GM12878 (cell line): Measurements from ENCODE around the gene DNAAF1. TPM values are rescaled to one million over a fixed set of nuclear protein-coding genes. Genes with fewer than 3 reads are reported as not detected.

ENCODE experiments used
- ATAC-seq: fragments of 200-7000 bp; cut with Tn5 transposase; 3 replicates; pipeline ENCODE4 v1.9.1; 2020; ENCODE audit warnings: mild to moderate bottlenecking, moderate library complexity
- BruUV-seq: library from RNA; stranded (reverse); fragments of 400-500 nt; replicated peaks from 2 replicates; lab custom pipeline; 2021; lab: Mats Ljungman, UMichigan
- CTCF ChIA-PET: fragments of 300-600 bp; sonication (Branson Sonifier 250); formaldehyde crosslinking; extraction: SDS; loops from one replicate; lab custom pipeline; 2021; ENCODE audit warnings: inconsistent platforms; lab: Yijun Ruan, JAX
- POLR2A ChIA-PET: fragments of 350-600 bp; formaldehyde crosslinking; extraction: SDS; loops from one replicate; lab custom pipeline; 2021; ENCODE audit warnings: inconsistent platforms; lab: Charles Lee
- RAD21 ChIA-PET: fragments of 300-600 bp; sonication (Branson Sonifier 250); formaldehyde crosslinking; loops from one replicate; lab custom pipeline; 2023; ENCODE audit warnings: antibody characterized with exemption; ENCODE audit not compliant: unreplicated experiment; lab: Charles Lee
- SMC1A ChIA-PET: fragments of 300-600 bp; sonication (Branson Sonifier 250); formaldehyde crosslinking; loops from one replicate; lab custom pipeline; 2023; ENCODE audit not compliant: unreplicated experiment, uncharacterized antibody; lab: Charles Lee
- DNase-seq: peaks from one replicate; pipeline ENCODE4 v3.0.0-alpha.2; 2011; ENCODE audit warnings: low read depth, low spot score
- FAIRE-seq: peaks from 3 replicates; lab custom pipeline; 2011; peaks lifted over from hg19 to GRCh38; lab: Jason Lieb, UNC
- H2AFZ ChIP-seq: 2 replicates; pipeline ENCODE4 v1.6.0; 2011; ENCODE audit warnings: low read depth, low read length, control low read depth; ENCODE audit not compliant: control insufficient read depth
- H3K27ac ChIP-seq: 2 replicates; pipeline ENCODE4 v1.5.1; 2011; ENCODE audit warnings: control low read depth; ENCODE audit not compliant: control insufficient read depth, insufficient read depth
- H3K27me3 ChIP-seq, 2 experiments: replicated peaks in 1 of 2; 2 replicates each; pipeline versions ENCODE4 v1.6.0 to v1.6.1; 2011; ENCODE audit warnings: low read length in 1 of 2; ENCODE audit not compliant: control insufficient read depth in 2 of 2, insufficient read depth in 2 of 2
- H3K36me3 ChIP-seq, 2 experiments: 2 replicates each; pipeline ENCODE4 v1.5.1; 2011; ENCODE audit warnings: low read length in 1 of 2; ENCODE audit not compliant: control insufficient read depth in 2 of 2, insufficient read depth in 2 of 2
- H3K4me1 ChIP-seq: 2 replicates; pipeline ENCODE4 v1.6.1; 2011; ENCODE audit warnings: mild to moderate bottlenecking, low read length, moderate library complexity, mixed read lengths; ENCODE audit not compliant: control insufficient read depth, insufficient read depth
- H3K4me2 ChIP-seq: 2 replicates; pipeline ENCODE4 v1.6.0; 2011; ENCODE audit warnings: control low read depth; ENCODE audit not compliant: control insufficient read depth, insufficient read depth
- H3K4me3 ChIP-seq: fragments of 200-600 bp; sonication (generic); 2 replicates; pipeline ENCODE4 v1.5.1; 2016
- H3K79me2 ChIP-seq: 2 replicates; pipeline ENCODE4 v1.6.0; 2011; ENCODE audit warnings: low read length; ENCODE audit not compliant: control insufficient read depth, insufficient read depth
- H3K9ac ChIP-seq: 2 replicates; pipeline ENCODE4 v1.8.0; 2011; ENCODE audit warnings: low read length, control low read depth, mixed read lengths; ENCODE audit not compliant: control insufficient read depth, insufficient read depth
- H3K9me3 ChIP-seq: replicated peaks from 3 replicates; pipeline ENCODE4 v1.5.1; 2011; ENCODE audit warnings: mild to moderate bottlenecking, low read length; ENCODE audit not compliant: control insufficient read depth, insufficient read depth
- H4K20me1 ChIP-seq: 2 replicates; pipeline ENCODE4 v1.6.0; 2011; ENCODE audit not compliant: control insufficient read depth, insufficient read depth
- BCLAF1 ChIP-seq: fragments of 450-650 bp; IDR thresholded peaks from 2 replicates; pipeline ENCODE4 v1.6.1; 2017; ENCODE audit warnings: antibody characterized with exemption, mild to moderate bottlenecking, moderate library complexity
- CBX5 ChIP-seq: sonication (generic); IDR thresholded peaks from 2 replicates; pipeline ENCODE4 v1.6.1; 2016; ENCODE audit warnings: low read depth, moderate library complexity, mild to moderate bottlenecking, inconsistent platforms
- CEBPB ChIP-seq, 2 experiments: fragments of 150-350 bp in 1 of 2; IDR thresholded peaks; 2 replicates each; pipeline ENCODE4 v1.6.1; 2012 to 2014; ENCODE audit warnings: low read depth in 2 of 2, low read length in 2 of 2, borderline replicate concordance in 1 of 2, inconsistent platforms in 1 of 2
- CREB1 ChIP-seq: IDR thresholded peaks from 2 replicates; pipeline ENCODE4 v1.6.1; 2012; ENCODE audit warnings: low read depth, mild to moderate bottlenecking, inconsistent platforms
- CREM ChIP-seq: IDR thresholded peaks from 2 replicates; pipeline ENCODE4 v1.6.1; 2014; ENCODE audit warnings: antibody characterized with exemption, low read depth
- ESRRA ChIP-seq: IDR thresholded peaks from 2 replicates; pipeline ENCODE4 v1.6.1; 2012; ENCODE audit warnings: mild to moderate bottlenecking, low read length, improper control_type of control experiment
- MTA2 ChIP-seq: fragments of 450-650 bp; IDR thresholded peaks from 2 replicates; pipeline ENCODE4 v1.6.1; 2016; ENCODE audit warnings: low read depth, mild to moderate bottlenecking, moderate library complexity
- NBN ChIP-seq: fragments of 450-650 bp; IDR thresholded peaks from 2 replicates; pipeline ENCODE4 v1.6.1; 2016
- NFYA ChIP-seq: IDR thresholded peaks from 2 replicates; pipeline ENCODE4 v1.6.1; 2011; ENCODE audit warnings: low read depth, mild to moderate bottlenecking, low read length, improper control_type of control experiment, borderline replicate concordance
- NR2F1 ChIP-seq: fragments of 450-650 bp; conservative IDR thresholded peaks from 2 replicates; pipeline ENCODE4 v1.6.1; 2017; ENCODE audit warnings: mild to moderate bottlenecking
- RAD21 ChIP-seq: IDR thresholded peaks from 2 replicates; pipeline ENCODE4 v1.6.1; 2011; ENCODE audit warnings: mild to moderate bottlenecking, low read depth, low read length, moderate library complexity; ENCODE audit not compliant: insufficient read depth
- RCOR1 ChIP-seq: conservative IDR thresholded peaks from 2 replicates; pipeline ENCODE4 v1.6.1; 2012; ENCODE audit warnings: low read depth, low read length, improper control_type of control experiment
- RUNX3 ChIP-seq: IDR thresholded peaks from 2 replicates; pipeline ENCODE4 v1.6.1; 2012; ENCODE audit warnings: low read length, inconsistent platforms
- SKIL ChIP-seq: fragments of 450-650 bp; IDR thresholded peaks from 2 replicates; pipeline ENCODE4 v1.6.1; 2017; ENCODE audit warnings: mild to moderate bottlenecking, low read depth, inconsistent platforms; ENCODE audit not compliant: poor library complexity, severe bottlenecking
- SPI1 ChIP-seq: IDR thresholded peaks from 2 replicates; pipeline ENCODE4 v1.6.1; 2011; ENCODE audit warnings: low read depth, mild to moderate bottlenecking, low read length, moderate library complexity, borderline replicate concordance; ENCODE audit not compliant: insufficient read depth
- WRNIP1 ChIP-seq: IDR thresholded peaks from 2 replicates; pipeline ENCODE4 v1.6.1; 2011; ENCODE audit warnings: low read depth, low read length, improper control_type of control experiment, borderline replicate concordance
- WGBS: methylation state at CpG from one replicate; pipeline ENCODE4 v1.1.6; 2016; ENCODE audit warnings: low lambda C conversion rate; ENCODE audit not compliant: insufficient replicate concordance, insufficient coverage; ENCODE audit errors: missing lambda C conversion rate; 5-methylcytosine and 5-hydroxymethylcytosine counted together
- in situ Hi-C: fragments of 300-500 bp; cut with MboI; formaldehyde crosslinking; loops from 9 replicates; pipeline ENCODE4 v1.14.3; 2018; ENCODE audit warnings: mixed read lengths
- intact Hi-C: fragments of 100-400 bp; cut with micrococcal nuclease; formaldehyde crosslinking; loops from one replicate; pipeline ENCODE4 v1.14.2; 2022; ENCODE audit not compliant: unreplicated experiment
- polyA plus RNA-seq, 11 experiments: library from polyadenylated mRNA; depleted of rRNA in 4 of 11; unstranded in 6 of 11; stranded (reverse) in 5 of 11; fragments of >200 nt; fragmentation: Nextera tagmentation in 4 of 11; fragmentation: Illumina TruSeq in 1 of 11; extraction: Ambion mirVana in 4 of 11; extraction: Trizol in 1 of 11; gene quantifications; 1 replicate in 1 of 11; 2 replicates in 10 of 11; pipeline versions ENCODE4 v1.2.1 to v1.2.3, GENCODE V29; 2011 to 2016; ENCODE audit warnings: inconsistent platforms in 2 of 11, missing spikeins in 2 of 11, low read depth in 1 of 11
- total RNA-seq, 4 experiments: library from RNA; depleted of rRNA in 3 of 4; stranded (reverse); fragments of >200 nt in 3 of 4; fragmentation: Illumina TruSeq in 1 of 4; extraction: Trizol in 1 of 4; gene quantifications; 2 replicates each; pipeline versions ENCODE4 v1.2.1 to v1.2.3, GENCODE V29; 2013 to 2021

Gene DNAAF1
- total and polyA plus RNA-seq, 10 of the 15 experiments (the other 5 are each of a cell fraction or from before 2014, with no cell fraction given) = 0.02 to 0.76 (median 0.08) TPM; not detected in 6

- TF ChIP-seq CREB1 = no peak
- TF ChIP-seq CBX5 = no peak
- TF ChIP-seq, all 136 proteins: peak for 0
Measured at GRCh38 chr16:84195201-84196093, 50.3 kb downstream of the DNAAF1 start (continued).

- no peaks in the 10 kb centered on the region for H3K79me2 ChIP-seq
- ATAC-seq = no peak
- in situ Hi-C loops = no loop called here
- H3K9me3 ChIP-seq = no peaks in the 10 kb centered on the region
- no peak overlapping the region for H3K4me2 ChIP-seq
- H3K27me3 ChIP-seq = 0 out of 4 replicates have a peak, but pooled peaks cover 0 to 2% of the 10 kb centered on the region in 2 experiments
- H3K4me3 ChIP-seq = no peak overlapping the region
- no peak overlapping the region for H3K9ac ChIP-seq
- FAIRE-seq = no peak
- H3K36me3 ChIP-seq = no peaks in the 10 kb centered on the region
- no peak overlapping the region for H3K27ac ChIP-seq
- no peaks in the 10 kb centered on the region for H4K20me1 ChIP-seq
- no peak overlapping the region for H2AFZ ChIP-seq
- RAD21 ChIA-PET = no interaction called here
- POLR2A ChIA-PET = no interaction called here
- 54% methylated on average over 16 of the region's 16 CpGs for WGBS
- no TSS peak for BruUV-seq
- CTCF ChIA-PET = interaction anchor here (1.6 kb wide), 1 partner anchor 9 kb away, joined by 5 read pairs; the partner anchor contains the start of gene TAF1C
- no peak for DNase-seq
- intact Hi-C loops = no loop called here
- SMC1A ChIA-PET = no interaction called here
- no peaks in the 10 kb centered on the region for H3K4me1 ChIP-seq
- TF ChIP-seq RAD21 (no peak), NFYA (no peak), RUNX3 (no peak), SKIL (no peak), BCLAF1 (no peak), CREM (no peak), NR2F1 (no peak), WRNIP1 (no peak), ESRRA (no peak), MTA2 (no peak), RCOR1 (no peak), NBN (no peak), CEBPB (IDR thresholded peaks at IDR 0.05; ENCODE audit: borderline replicate concordance in 1 of 2, low read depth in 2 of 2, low read length in 2 of 2) (no peak), SPI1 (no peak)
Measured at GRCh38 chr16:84196101-84196500, 51.0 kb downstream of the DNAAF1 start.
